Superior temporal gyrus (tissue), 1 donor: Measurements from ENCODE around the gene PDLIM5.
"Not testable (repeated sequence)": the region's sequence is repeated elsewhere in the genome, so short reads cannot be mapped to it uniquely, and the experiment has no call there.

Experiments used
- DNase-seq: peaks from one replicate; pipeline ENCODE4 v3.0.0-alpha.2; 2016; ENCODE audit errors: extremely low spot score

Gene PDLIM5

GRCh38 chr4:94528792-94529451, 77.2 kb downstream of the PDLIM5 start:
- no peak for DNase-seq

GRCh38 chr4:94530073-94530472, 78.3 kb downstream of the PDLIM5 start:
- DNase-seq = no peak

GRCh38 chr4:94531991-94532789, 80.4 kb downstream of the PDLIM5 start:
- DNase-seq = no peak

DNA sequence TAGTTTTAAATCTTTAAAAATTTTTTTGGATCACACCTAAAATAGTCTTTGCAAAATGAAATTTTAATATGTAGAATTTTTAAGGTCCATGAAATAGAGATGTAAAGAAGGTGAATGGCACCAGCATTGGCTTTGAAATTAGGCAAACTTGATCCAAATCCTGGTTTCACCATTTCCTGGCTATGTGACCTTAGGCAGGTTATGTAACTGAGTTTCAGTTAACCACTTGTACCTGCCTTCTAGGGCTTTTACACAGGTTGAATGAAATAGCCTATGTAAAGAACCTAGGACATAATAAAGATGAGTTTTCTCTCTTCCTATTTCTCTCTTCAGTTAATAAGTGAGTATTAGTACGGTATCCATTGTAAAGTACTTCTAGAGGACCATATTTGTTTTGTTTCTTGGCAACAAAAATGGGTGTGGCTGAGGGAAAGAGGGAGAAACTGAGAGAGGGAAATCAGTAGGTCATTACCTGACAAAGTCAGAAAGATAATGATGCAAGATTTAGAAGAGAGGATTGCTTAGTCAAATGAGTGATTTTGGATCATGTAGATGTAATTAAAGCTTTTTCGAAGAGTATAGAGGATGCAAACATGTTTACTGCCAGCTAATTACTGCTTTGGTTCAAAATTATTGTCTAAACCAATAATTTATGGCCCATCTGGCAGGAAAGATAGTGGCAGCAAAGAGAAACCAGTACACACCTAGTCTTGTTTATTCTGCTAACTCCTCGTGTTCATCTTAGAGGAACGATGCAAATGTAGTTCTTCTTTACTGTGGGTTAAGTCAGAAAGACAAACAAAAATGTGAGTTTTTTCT, 81.9 kb downstream of the PDLIM5 start:
- no peak for DNase-seq

DNA sequence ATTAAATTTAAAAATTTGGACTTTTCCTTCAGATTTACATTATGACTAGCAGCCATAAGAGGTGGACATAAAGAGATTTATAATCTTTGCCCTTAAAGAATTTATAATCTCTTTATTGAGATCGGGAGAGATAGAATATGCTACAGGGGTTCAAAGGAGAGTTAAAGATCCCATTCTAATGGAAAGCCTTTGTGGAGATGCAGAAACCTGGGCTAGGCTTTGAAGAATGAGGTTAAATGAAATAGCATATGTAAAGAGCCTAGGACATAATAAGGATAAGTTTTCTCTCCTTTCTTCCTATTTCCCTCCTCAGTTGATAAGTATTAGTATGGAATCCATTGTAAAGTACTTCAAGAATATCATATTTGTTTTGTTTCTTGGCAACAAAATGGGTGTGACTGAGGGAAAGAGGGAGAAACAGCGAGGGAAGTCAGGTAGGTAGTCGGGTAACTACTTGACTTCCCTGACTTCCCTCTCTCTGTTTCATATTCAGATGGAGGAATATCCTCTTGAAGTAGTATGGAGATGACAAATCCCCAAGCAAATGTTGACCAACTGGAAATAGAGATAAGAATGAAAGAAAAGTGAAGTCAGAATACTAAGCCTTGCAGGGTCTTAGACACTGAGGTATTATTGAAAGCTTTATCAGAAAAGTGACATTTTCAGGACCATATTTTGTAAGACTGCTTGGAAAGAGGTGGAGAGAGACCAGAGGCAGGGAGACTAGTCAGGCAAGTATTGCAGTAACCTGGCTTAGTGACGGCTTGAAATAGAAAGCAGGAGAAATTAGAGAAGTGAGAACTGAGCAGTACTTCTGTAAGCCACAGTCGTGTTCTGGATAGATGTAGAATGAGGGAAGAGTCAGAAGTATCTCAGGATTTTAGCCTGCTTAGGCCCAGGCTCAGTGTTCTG, 82.9 kb downstream of the PDLIM5 start:
- DNase-seq = no peak

DNA sequence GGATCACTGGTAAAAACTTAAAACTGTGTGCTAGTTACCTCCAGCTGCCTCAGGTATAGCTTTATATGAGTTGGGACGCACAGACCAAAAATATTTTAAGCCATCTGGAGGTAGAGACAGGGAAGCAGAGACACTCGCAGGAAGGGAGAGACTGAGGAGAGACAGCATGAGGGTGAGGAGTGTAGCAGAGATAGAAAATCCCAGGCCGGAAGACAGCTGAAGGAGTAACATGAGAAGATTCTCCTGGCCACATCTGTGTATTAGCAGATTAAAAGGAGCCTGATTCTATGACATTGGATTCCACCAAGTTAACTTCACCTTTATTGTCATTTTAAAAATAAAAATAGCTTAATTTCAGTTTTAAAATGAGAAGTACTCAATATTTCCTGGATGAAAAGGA, 84.3 kb downstream of the PDLIM5 start:
- DNase-seq = no peak

DNA sequence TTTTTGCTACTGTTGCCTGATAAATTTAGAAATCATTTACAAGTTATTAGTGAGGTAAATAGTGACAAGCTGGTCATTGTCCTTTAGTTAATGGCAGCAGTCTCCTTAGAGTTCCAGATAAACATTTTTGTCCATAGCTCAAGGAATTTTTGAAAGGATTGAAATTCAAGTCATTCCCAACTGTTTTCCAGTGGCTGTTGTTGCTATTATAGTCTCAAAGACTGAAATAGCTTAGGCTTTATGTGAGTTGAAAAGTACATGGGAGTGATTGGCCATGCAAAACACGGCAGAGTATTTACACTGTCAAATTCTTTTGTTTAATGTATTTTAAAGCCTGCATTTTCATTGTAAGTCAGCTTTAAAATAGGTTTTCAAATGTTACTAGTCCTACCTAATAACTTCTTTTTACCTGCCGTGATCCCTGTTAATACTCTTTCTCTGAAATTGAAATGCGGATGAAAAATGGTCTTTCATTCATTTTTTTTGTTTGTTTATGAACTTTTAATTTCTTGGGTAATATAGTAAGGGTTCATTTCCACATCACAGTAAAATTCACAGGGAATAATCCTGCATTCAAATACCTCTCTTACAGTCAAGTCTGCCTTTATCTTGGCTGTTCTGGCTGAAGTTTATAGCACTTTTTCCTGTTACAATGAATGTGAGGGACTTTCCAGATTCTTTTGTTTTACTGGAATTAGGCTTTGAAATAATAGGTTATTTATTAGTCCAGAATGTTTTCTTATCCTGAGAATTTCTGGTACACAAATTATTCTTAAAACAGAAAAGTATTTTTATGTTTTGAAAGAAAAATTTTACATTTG, 85.1 kb downstream of the PDLIM5 start:
- DNase-seq = no peak

GRCh38 chr4:94537921-94538628, 86.3 kb downstream of the PDLIM5 start:
- DNase-seq = no peak

DNA sequence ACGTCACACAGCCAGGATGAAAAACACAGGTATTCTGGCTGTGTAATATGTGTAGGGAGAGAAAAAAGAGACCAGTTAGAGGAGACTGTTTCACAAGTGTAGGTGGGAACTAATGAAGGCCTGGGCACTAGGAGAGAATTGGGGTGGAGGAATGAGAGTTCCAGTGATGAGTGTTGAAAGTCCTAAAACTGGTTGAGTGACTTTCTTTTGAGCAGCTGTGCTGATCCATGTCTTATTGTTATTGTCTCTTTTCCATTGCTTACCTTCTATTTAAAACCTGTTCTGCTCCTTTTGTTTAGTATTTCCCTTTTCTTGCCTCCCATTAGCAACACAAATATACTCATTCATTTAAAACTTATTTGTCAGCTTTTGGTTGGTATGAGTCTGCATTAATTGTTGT, 88.7 kb downstream of the PDLIM5 start:
- no peak for DNase-seq

DNA sequence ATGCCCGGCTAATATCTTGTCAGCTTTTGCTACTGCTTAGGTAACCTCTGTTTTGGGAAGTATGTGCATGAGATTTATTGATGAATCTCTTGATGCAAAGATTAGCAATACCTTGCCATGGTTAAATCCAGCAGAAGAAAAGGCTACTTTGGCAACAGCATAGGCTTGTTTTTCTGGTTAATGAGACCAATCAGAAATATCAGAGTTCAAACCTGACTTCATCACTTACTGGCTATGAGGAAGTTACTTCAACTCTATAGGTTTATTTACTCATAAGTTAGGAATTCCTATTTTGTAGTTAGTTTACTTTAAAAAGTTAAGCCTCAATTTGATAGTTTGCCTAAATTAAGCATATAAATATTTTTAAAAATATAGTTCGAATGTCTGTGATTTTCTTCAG, 93.1 kb downstream of the PDLIM5 start:
- no peak for DNase-seq

GRCh38 chr4:94545296-94545695, 93.6 kb downstream of the PDLIM5 start:
- DNase-seq = no peak

GRCh38 chr4:94546949-94547348, 95.2 kb downstream of the PDLIM5 start:
- no peak for DNase-seq

DNA sequence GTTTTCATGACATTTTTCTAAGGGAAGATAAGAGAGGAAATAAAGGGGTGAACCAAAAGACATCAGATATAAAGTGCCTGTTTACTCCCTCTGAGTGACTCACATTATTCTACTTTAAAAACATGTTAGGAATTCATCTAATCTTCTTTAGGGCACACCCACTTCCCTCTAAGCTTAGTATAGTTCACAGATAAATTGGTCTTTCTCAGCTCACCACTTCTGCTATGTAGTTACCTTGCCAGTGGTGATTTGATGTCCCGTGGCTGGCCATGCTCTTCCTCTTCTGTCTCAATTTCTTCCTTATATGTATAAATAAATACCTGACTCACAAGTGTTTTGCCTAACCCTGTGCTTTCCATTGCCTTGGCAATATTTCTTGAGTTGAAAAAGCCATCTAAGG, 96.8 kb downstream of the PDLIM5 start:
- no peak for DNase-seq

DNA sequence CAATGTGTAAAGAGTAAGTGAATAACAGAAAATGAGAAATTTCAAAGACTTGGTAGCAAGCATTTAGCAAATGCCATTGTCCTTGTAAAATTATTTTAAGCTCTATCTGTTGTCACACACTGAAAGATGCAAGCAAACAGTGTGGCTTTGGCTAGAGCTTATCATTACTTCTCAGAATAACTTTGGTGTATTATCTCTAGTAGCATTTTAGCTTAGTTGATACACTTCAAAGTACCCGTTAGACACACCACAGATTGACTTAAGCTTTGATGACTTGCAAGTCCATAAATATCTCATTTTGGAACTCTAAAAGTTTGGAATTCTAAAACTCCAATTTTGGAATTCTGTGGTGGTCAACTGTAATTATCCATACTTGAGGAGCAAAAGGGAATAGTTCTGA, 98.6 kb downstream of the PDLIM5 start:
- DNase-seq = no peak

GRCh38 chr4:94550851-94551250, 99.1 kb downstream of the PDLIM5 start:
- DNase-seq = no peak

DNA sequence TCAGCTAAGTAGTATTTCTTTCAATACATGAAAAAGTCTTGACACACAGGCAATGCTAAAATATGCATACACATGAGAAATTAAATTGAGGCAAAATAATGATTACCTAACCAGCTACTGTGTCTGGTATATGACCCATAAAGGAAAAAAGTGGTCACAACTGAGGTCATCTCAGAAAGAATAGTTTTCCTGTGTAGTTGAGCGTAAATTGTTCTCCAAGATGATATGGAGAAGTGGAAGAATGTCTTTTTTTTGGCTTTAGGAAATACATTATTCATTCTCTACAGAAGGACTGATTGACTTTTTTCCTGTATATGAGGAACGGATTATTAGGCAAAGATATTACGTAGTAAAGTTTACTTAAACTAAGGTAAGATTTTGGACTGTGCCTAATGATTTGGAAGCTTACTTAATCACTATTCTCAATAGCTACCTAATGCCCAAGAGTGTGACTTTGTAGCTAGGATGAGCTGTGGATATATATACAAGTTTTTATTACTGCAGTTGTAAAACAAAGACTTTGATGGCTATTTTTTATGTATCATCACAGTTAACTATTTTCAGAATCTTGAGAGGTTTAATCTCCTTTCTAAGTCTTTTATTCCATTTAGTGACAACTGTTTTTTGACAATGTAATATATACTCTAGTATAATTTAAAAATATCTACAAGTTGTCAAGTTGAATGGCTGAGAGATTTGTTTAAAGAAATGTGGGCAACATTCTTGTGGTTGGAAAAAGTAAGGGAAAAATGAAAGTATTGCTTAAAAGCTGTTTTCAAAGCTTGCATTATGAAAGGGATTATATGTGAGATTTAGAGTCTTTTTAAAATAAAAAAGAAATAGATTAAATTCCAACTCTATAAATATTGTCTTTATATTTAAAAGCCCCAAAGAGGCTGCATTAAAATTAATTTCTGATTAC, 100.2 kb downstream of the PDLIM5 start:
- no peak for DNase-seq

GRCh38 chr4:94556047-94556446, 104.3 kb downstream of the PDLIM5 start:
- DNase-seq = not testable (repeated sequence)

GRCh38 chr4:94557632-94558031, 105.9 kb downstream of the PDLIM5 start:
- DNase-seq = not testable (repeated sequence)

DNA sequence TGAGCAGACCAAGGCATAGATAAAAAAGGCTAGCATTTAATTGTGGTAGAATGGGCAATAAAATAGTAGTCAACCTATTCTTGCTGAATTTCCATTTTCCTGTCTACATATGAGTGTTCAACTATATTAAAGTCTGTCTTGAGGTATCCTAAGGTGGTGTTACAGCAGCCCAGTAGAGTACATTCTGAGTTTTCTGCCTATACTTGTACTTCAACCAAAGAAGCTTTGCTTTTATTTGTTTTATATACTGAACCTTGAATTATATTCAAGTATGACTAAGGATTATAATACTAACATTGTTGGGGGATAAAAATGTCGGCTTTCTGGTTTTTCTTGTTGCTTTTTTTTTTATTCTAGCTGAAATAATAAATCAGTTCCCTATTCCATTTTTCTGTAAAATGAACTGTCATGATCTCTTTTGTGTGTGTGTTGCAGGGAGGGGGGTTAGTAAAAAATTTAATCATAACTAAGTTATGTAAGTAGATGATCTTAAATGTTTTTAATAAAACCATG, 106.7 kb downstream of the PDLIM5 start:
- DNase-seq = no peak
